ENCODE measurements around the gene KRT85. TPM values are rescaled to one million over a fixed set of nuclear protein-coding genes. Genes with fewer than 3 reads are reported as not detected.
A peak's percentile ranks its signal among the peaks of the same experiment; 100 is the strongest.

The KRT85 gene
- polyA plus RNA-seq, 2 of the 4 experiments (the other 2 are of a cell fraction) = 3.7 TPM; not detected in 1

- TF ChIP-seq PHF8 (IDR thresholded peaks at IDR 0.05; ENCODE audit: borderline replicate concordance, low read depth) (no peak), POLR2A (IDR thresholded peaks at IDR 0.05; ENCODE audit: low read length) (no peak), NFE2L2 (conservative IDR thresholded peaks at IDR 0.05; ENCODE audit: low read length) (no peak), USF2 (IDR thresholded peaks at IDR 0.05) (no peak), ZSCAN20 (CRISPR knock-in tag; IDR thresholded peaks at IDR 0.05) (no peak), RCOR1 (IDR thresholded peaks at IDR 0.05; ENCODE audit: low read depth, low read length) (no peak)
Measured at GRCh38 chr12:52378091-52378490, 10.8 kb upstream of the KRT85 start (continued).

- no peak for FAIRE-seq
- ChIA-PET CTCF (interaction anchor here (1.5 to 46.1 kb wide), 5 partner anchors 13 to 496 kb away, joined by 3 to 1221 read pairs (median 6); no protein-coding TSS in a partner anchor), POLR2A (no interaction called here)
- TF ChIP-seq EP300 (IDR thresholded peaks at IDR 0.05) = no peak
- TF ChIP-seq JUNB (IDR thresholded peaks at IDR 0.05) = no peak
- TF ChIP-seq HEYL (CRISPR knock-in tag; IDR thresholded peaks at IDR 0.05) = no peak
- TF ChIP-seq EHMT2 (IDR thresholded peaks at IDR 0.05; ENCODE audit: low read depth) = no peak
- no peak for TF ChIP-seq HES2 (IDR thresholded peaks at IDR 0.05)
- TF ChIP-seq CBX2 (IDR thresholded peaks at IDR 0.05; ENCODE audit: borderline replicate concordance, low read depth) = no peak
- no peak for ATAC-seq
- Histone ChIP-seq H3K4me2 (no peak overlapping the region), H3K4me3 (no peak overlapping the region), H3K9me3 (peaks cover 5% of the 10 kb centered on the region; the same call in 1 of the 3 replicates), H3K27ac (peak overlapping the region in 1 of 2 experiments; percentile 11; a peak in 1 of 6 replicates), H3K4me1 (no peaks in the 10 kb centered on the region)
- WGBS (ENCODE audit: missing lambda C conversion rate) = 90% methylated on average over 6 of the region's 8 CpGs
- DNase-seq (ENCODE audit: low read depth in 1 of 2, low spot score in 1 of 2) = no peak
Measured at GRCh38 chr12:52377266-52377665, 10.0 kb upstream of the KRT85 start.

GRCh38 chr12:52372216-52373154 is 5.2 kb upstream of the KRT85 start:
- DNase-seq (ENCODE audit: low read depth in 1 of 2, low spot score in 1 of 2) = peak; percentile 93 to 95
- H3K4me2 ChIP-seq = no peak overlapping the region
- TF ChIP-seq RAD21 (conservative IDR thresholded peaks at IDR 0.05 in 1 of 2, IDR thresholded peaks at IDR 0.05 in 1 of 2) (peak; percentile 97 to 99), HMGXB4 (CRISPR knock-in tag; IDR thresholded peaks at IDR 0.05; ENCODE audit: borderline replicate concordance) (no peak), KDM1A (IDR thresholded peaks at IDR 0.05; ENCODE audit: low read depth) (no peak), SMC3 (IDR thresholded peaks at IDR 0.05) (peak; percentile 96), MAX (IDR thresholded peaks at IDR 0.05) (no peak), POLR2A (IDR thresholded peaks at IDR 0.05; ENCODE audit: low read length) (no peak), RFX5 (IDR thresholded peaks at IDR 0.05) (no peak), CTCF (IDR thresholded peaks at IDR 0.05) (peak; percentile 96), TP53 (CRISPR knock-in tag; IDR thresholded peaks at IDR 0.05) (no peak), CHD4 (IDR thresholded peaks at IDR 0.05; ENCODE audit: borderline replicate concordance) (no peak), EHMT2 (IDR thresholded peaks at IDR 0.05; ENCODE audit: low read depth) (no peak), CEBPB (IDR thresholded peaks at IDR 0.05) (peak; percentile 68 to 93; a peak in 3 of 4 replicates)
- 40% methylated on average over 10 of the region's 10 CpGs for WGBS (ENCODE audit: missing lambda C conversion rate)
- FAIRE-seq = peak; percentile 93
- H3K27ac ChIP-seq = peak overlapping the region; percentile 34 to 67
- H3K4me3 ChIP-seq = no peak overlapping the region
- peaks cover 10% of the 10 kb centered on the region; the same call in 1 of the 3 replicates for H3K4me1 ChIP-seq
- peak; percentile 95 to 97 for ATAC-seq
- ChIA-PET POLR2A (interaction anchor here (1.1 kb wide), 1 partner anchor 507 kb away, joined by 6 read pairs; no protein-coding TSS in a partner anchor), CTCF (interaction anchor here (0.5 to 46.1 kb wide), 102 partner anchors 9 to 621 kb away, joined by 3 to 1221 read pairs (median 4); partner anchors contain the start of genes KRT3, KRT5, KRT6A and KRT71)
- H3K9me3 ChIP-seq = peaks cover 5% of the 10 kb centered on the region; the same call in 1 of the 3 replicates
